Hepatocyte (in vitro differentiated cells): ENCODE results near the gene SUPT20HL2.

Source experiments
- EZH2 ChIP-seq: fragments of 200-600 bp; sonication (generic); IDR thresholded peaks from 2 replicates; pipeline ENCODE4 v1.6.1; 2016; ENCODE audit warnings: antibody characterized with exemption, mild to moderate bottlenecking, borderline replicate concordance
- TF ChIP-seq, protein P1 (sequence below): fragments of 200-600 bp; sonication (generic); IDR thresholded peaks from 2 replicates; pipeline ENCODE4 v1.5.1; 2016; ENCODE audit warnings: antibody characterized with exemption, mild to moderate bottlenecking; ENCODE audit not compliant: poor library complexity

DNA sequence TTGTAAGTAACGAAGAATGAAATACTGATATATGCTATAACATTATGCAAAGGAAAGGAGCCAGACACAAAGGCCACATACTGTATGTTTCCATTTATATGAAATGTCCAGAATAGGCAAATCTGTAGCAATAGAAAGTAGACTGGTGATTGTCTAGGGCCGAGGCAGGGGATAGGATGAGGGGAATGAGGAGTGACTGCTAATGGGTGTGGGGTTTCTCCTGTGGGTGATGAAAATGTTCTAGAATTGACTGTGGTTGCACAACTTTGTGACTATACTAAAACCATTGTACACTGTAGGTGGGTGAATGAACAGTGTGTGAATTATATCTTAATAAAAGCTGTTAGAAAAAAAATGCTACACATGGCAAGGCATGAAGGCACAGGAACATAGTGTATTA is 26.6 kb upstream of the SUPT20HL2 start:
- no peak for TF ChIP-seq EZH2
- TF ChIP-seq, protein P1, sequence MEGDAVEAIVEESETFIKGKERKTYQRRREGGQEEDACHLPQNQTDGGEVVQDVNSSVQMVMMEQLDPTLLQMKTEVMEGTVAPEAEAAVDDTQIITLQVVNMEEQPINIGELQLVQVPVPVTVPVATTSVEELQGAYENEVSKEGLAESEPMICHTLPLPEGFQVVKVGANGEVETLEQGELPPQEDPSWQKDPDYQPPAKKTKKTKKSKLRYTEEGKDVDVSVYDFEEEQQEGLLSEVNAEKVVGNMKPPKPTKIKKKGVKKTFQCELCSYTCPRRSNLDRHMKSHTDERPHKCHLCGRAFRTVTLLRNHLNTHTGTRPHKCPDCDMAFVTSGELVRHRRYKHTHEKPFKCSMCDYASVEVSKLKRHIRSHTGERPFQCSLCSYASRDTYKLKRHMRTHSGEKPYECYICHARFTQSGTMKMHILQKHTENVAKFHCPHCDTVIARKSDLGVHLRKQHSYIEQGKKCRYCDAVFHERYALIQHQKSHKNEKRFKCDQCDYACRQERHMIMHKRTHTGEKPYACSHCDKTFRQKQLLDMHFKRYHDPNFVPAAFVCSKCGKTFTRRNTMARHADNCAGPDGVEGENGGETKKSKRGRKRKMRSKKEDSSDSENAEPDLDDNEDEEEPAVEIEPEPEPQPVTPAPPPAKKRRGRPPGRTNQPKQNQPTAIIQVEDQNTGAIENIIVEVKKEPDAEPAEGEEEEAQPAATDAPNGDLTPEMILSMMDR: no peak
